ENCODE data around the gene TMEM154. TPM values are rescaled to one million over a fixed set of nuclear protein-coding genes. Genes with fewer than 3 reads are reported as not detected.

TMEM154 gene
- total RNA-seq, 1 experiment from 2014 or later: 23.3 TPM

DNA sequence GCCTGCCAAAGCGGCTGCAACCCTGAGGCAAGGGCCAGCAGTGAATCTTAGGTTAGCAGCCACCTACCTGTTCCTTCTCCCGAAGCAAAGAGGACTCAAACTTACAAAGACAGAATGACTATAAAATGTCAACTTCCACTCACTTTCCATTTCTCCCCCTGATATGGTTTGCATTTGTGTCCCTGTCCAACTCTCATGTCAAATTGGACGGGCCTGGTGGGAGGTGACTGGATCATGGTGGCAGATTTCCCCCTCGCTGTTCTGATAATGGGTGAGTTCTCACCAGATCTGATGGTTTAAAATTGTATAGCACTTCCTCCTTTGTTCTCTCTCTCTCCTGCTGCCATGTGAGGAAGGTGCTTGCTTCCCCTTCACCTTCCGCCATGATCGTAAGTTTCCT, 35.3 kb upstream of the TMEM154 start:
- Mint-ChIP-seq H3K36me3 (ENCODE audit: insufficient read depth, unreplicated experiment) (no peaks in the 10 kb centered on the region), H3K27me3 (ENCODE audit: unreplicated experiment) (no peaks in the 10 kb centered on the region), H3K4me1 (ENCODE audit: low read depth, unreplicated experiment) (no peaks in the 10 kb centered on the region), H3K4me3 (ENCODE audit: low read depth, unreplicated experiment) (no peak overlapping the region), H3K27ac (ENCODE audit: unreplicated experiment) (no peak overlapping the region), H3K9me3 (ENCODE audit: low read depth, unreplicated experiment) (peaks cover 7% of the 10 kb centered on the region)
- intact Hi-C loops (cut with micrococcal nuclease; ENCODE audit: unreplicated experiment): no loop called here
- CTCF ChIA-PET: no interaction called here
- no peak for DNase-seq
- no TSS peak for BruUV-seq (replicated peaks)
- TF ChIP-seq CTCF (IDR thresholded peaks at IDR 0.05; ENCODE audit: unreplicated experiment): no peak

- Mint-ChIP-seq H3K4me1 (ENCODE audit: low read depth, unreplicated experiment) (no peaks in the 10 kb centered on the region), H3K27ac (ENCODE audit: unreplicated experiment) (no peak overlapping the region), H3K27me3 (ENCODE audit: unreplicated experiment) (no peaks in the 10 kb centered on the region), H3K4me3 (ENCODE audit: low read depth, unreplicated experiment) (no peak overlapping the region), H3K36me3 (ENCODE audit: insufficient read depth, unreplicated experiment) (no peaks in the 10 kb centered on the region), H3K9me3 (ENCODE audit: low read depth, unreplicated experiment) (peaks cover 7% of the 10 kb centered on the region)
- no peak for TF ChIP-seq CTCF (IDR thresholded peaks at IDR 0.05; ENCODE audit: unreplicated experiment)
- intact Hi-C loops (cut with micrococcal nuclease; ENCODE audit: unreplicated experiment): no loop called here
- CTCF ChIA-PET: no interaction called here
- BruUV-seq (replicated peaks): no TSS peak
- no peak for DNase-seq
Observed at GRCh38 chr4:152713951-152714705, 34.3 kb upstream of the TMEM154 start.

GRCh38 chr4:152709675-152710438, 30.1 kb upstream of the TMEM154 start:
- DNase-seq: peak; percentile 24
- no TSS peak for BruUV-seq (replicated peaks)

GRCh38 chr4:152708796-152709195, 29.0 kb upstream of the TMEM154 start:
- Mint-ChIP-seq H3K9me3 (ENCODE audit: low read depth, unreplicated experiment) (peaks cover 16% of the 10 kb centered on the region), H3K27ac (ENCODE audit: unreplicated experiment) (no peak overlapping the region), H3K4me1 (ENCODE audit: low read depth, unreplicated experiment) (no peaks in the 10 kb centered on the region), H3K27me3 (ENCODE audit: unreplicated experiment) (no peaks in the 10 kb centered on the region), H3K4me3 (ENCODE audit: low read depth, unreplicated experiment) (no peak overlapping the region), H3K36me3 (ENCODE audit: insufficient read depth, unreplicated experiment) (no peaks in the 10 kb centered on the region)
- intact Hi-C loops (cut with micrococcal nuclease; ENCODE audit: unreplicated experiment): no loop called here
- DNase-seq: no peak
- CTCF ChIA-PET: no interaction called here
- no TSS peak for BruUV-seq (replicated peaks)
- no peak for TF ChIP-seq CTCF (IDR thresholded peaks at IDR 0.05; ENCODE audit: unreplicated experiment)

More at GRCh38 chr4:152709675-152710438, 30.1 kb upstream of the TMEM154 start:
- H3K9me3 Mint-ChIP-seq (ENCODE audit: low read depth, unreplicated experiment): peaks cover 13% of the 10 kb centered on the region
- no peaks in the 10 kb centered on the region for H3K27me3 Mint-ChIP-seq (ENCODE audit: unreplicated experiment)
- H3K27ac Mint-ChIP-seq (ENCODE audit: unreplicated experiment): no peak overlapping the region
- intact Hi-C loops (cut with micrococcal nuclease; ENCODE audit: unreplicated experiment): no loop called here
- CTCF ChIA-PET: interaction anchor here (1.0 kb wide), 1 partner anchor 30 kb away, joined by 3 read pairs; the partner anchor contains the start of gene TMEM154
- H3K4me1 Mint-ChIP-seq (ENCODE audit: low read depth, unreplicated experiment): no peaks in the 10 kb centered on the region
- no peak for TF ChIP-seq CTCF (IDR thresholded peaks at IDR 0.05; ENCODE audit: unreplicated experiment)
- no peaks in the 10 kb centered on the region for H3K36me3 Mint-ChIP-seq (ENCODE audit: insufficient read depth, unreplicated experiment)
- no peak overlapping the region for H3K4me3 Mint-ChIP-seq (ENCODE audit: low read depth, unreplicated experiment)

All from Calu3 (cell line).